ENCODE data around the gene SNCG.

Gene SNCG

DNA sequence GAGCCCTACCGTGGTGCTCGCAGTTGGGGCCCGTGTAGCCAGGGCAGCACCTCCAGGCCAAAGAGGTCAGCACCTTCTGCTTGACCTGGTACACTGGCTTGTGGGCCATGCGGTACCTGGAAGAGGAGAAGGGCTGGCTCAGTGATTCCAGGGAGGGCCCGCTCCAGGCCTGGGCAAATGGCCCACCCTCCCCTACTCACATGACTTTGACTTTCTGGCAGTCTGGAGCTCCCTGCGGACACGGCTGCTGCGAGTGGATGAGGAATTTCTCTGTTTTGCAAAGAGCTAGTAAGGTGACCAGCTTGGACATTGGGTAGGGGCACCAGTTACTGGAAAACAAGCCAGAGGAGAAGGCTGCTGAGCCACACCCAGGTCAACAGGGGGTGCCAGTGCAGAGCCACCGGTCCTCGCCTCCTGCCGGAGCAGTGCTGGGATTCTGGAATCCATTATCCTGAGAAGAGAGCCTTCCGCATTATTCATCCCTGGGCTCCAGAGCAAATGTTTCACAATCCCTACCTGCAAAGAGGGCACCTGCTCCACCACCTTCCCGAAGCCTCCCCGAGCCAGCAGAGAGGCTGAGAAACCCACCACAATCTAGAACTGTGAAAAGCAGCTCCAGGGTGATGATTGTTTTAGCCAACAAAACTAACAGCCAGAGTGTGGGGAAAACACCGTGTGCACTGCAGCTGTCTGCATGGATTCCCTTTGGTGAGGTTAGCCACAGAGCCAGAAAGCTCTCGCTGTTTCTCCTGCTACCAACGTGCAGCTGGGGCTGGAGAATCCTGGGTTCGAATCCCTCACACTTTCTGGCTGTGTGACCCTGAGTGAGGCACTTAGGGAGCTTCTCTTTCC is 12.8 kb upstream of the SNCG start:
- TF ChIP-seq POLR2AphosphoS5 (IDR thresholded peaks at IDR 0.05; ENCODE audit: low read depth, low read length) (no peak), FOXP2 (optimal IDR thresholded peaks at IDR 0.05; ENCODE audit: borderline replicate concordance, extremely low read depth, extremely low read length, insufficient read depth) (no peak), TAF1 (IDR thresholded peaks at IDR 0.05; ENCODE audit: borderline replicate concordance, insufficient read depth, low read length) (no peak), SIN3A (IDR thresholded peaks at IDR 0.05; ENCODE audit: borderline replicate concordance, insufficient read depth, low read length) (no peak)
- TF ChIP-seq, protein P1, sequence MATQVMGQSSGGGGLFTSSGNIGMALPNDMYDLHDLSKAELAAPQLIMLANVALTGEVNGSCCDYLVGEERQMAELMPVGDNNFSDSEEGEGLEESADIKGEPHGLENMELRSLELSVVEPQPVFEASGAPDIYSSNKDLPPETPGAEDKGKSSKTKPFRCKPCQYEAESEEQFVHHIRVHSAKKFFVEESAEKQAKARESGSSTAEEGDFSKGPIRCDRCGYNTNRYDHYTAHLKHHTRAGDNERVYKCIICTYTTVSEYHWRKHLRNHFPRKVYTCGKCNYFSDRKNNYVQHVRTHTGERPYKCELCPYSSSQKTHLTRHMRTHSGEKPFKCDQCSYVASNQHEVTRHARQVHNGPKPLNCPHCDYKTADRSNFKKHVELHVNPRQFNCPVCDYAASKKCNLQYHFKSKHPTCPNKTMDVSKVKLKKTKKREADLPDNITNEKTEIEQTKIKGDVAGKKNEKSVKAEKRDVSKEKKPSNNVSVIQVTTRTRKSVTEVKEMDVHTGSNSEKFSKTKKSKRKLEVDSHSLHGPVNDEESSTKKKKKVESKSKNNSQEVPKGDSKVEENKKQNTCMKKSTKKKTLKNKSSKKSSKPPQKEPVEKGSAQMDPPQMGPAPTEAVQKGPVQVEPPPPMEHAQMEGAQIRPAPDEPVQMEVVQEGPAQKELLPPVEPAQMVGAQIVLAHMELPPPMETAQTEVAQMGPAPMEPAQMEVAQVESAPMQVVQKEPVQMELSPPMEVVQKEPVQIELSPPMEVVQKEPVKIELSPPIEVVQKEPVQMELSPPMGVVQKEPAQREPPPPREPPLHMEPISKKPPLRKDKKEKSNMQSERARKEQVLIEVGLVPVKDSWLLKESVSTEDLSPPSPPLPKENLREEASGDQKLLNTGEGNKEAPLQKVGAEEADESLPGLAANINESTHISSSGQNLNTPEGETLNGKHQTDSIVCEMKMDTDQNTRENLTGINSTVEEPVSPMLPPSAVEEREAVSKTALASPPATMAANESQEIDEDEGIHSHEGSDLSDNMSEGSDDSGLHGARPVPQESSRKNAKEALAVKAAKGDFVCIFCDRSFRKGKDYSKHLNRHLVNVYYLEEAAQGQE (IDR thresholded peaks at IDR 0.05; ENCODE audit: insufficient read depth in 1 of 2, low read depth in 2 of 2, low read length in 2 of 2): no peak

GRCh38 chr10:86946213-86947155 is 11.9 kb upstream of the SNCG start:
- TF ChIP-seq SIN3A (IDR thresholded peaks at IDR 0.05; ENCODE audit: borderline replicate concordance, insufficient read depth, low read length) (no peak), POLR2AphosphoS5 (IDR thresholded peaks at IDR 0.05; ENCODE audit: low read depth, low read length) (no peak), TAF1 (IDR thresholded peaks at IDR 0.05; ENCODE audit: borderline replicate concordance, insufficient read depth, low read length) (no peak), FOXP2 (optimal IDR thresholded peaks at IDR 0.05; ENCODE audit: borderline replicate concordance, extremely low read depth, extremely low read length, insufficient read depth) (no peak)
- TF ChIP-seq, protein P1 (IDR thresholded peaks at IDR 0.05; ENCODE audit: insufficient read depth in 1 of 2, low read depth in 2 of 2, low read length in 2 of 2): no peak

DNA sequence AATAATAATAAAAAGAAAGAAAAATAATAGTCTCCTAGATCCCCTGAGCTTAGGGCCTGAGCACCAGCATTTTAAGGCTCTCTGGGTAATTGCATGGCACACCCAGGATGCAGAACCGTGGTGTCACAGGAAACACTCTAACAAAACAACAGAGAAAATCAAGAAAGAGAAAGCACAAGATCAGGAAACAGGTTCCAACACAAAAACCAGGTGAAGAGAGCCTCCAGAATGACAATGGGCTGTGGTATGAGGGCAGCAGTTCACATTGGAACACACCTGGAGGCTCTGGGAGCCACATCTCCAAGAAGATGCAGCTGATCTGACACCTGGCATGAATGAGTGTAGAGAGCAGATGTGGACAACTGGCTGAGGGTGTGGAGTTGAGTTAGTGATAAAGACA is 8.1 kb upstream of the SNCG start:
- TF ChIP-seq SIN3A (IDR thresholded peaks at IDR 0.05; ENCODE audit: borderline replicate concordance, insufficient read depth, low read length): no peak
- TF ChIP-seq FOXP2 (optimal IDR thresholded peaks at IDR 0.05; ENCODE audit: borderline replicate concordance, extremely low read depth, extremely low read length, insufficient read depth): no peak
- TF ChIP-seq TAF1 (IDR thresholded peaks at IDR 0.05; ENCODE audit: borderline replicate concordance, insufficient read depth, low read length): no peak
- no peak for TF ChIP-seq POLR2AphosphoS5 (IDR thresholded peaks at IDR 0.05; ENCODE audit: low read depth, low read length)
- TF ChIP-seq, protein P1 (IDR thresholded peaks at IDR 0.05; ENCODE audit: insufficient read depth in 1 of 2, low read depth in 2 of 2, low read length in 2 of 2): no peak

GRCh38 chr10:86951184-86951761 is 7.1 kb upstream of the SNCG start:
- no peak for TF ChIP-seq FOXP2 (optimal IDR thresholded peaks at IDR 0.05; ENCODE audit: borderline replicate concordance, extremely low read depth, extremely low read length, insufficient read depth)
- no peak for TF ChIP-seq SIN3A (IDR thresholded peaks at IDR 0.05; ENCODE audit: borderline replicate concordance, insufficient read depth, low read length)
- no peak for TF ChIP-seq POLR2AphosphoS5 (IDR thresholded peaks at IDR 0.05; ENCODE audit: low read depth, low read length)
- TF ChIP-seq, protein P1 (IDR thresholded peaks at IDR 0.05; ENCODE audit: insufficient read depth in 1 of 2, low read depth in 2 of 2, low read length in 2 of 2): no peak
- TF ChIP-seq TAF1 (IDR thresholded peaks at IDR 0.05; ENCODE audit: borderline replicate concordance, insufficient read depth, low read length): no peak

Data from PFSK-1 (cell line).